Ishikawa (cell line): Measurements from ENCODE around the gene DPP4.

Source experiments
- CEBPB ChIP-seq: IDR thresholded peaks from 2 replicates; pipeline ENCODE4 v1.6.1; 2012
- CREB1 ChIP-seq: IDR thresholded peaks from 2 replicates; pipeline ENCODE4 v1.6.1; 2012; ENCODE audit warnings: low read depth
- EGR1 ChIP-seq: IDR thresholded peaks from 2 replicates; pipeline ENCODE4 v1.6.1; 2012
- EP300 ChIP-seq: IDR thresholded peaks from 2 replicates; pipeline ENCODE4 v1.6.1; 2012; ENCODE audit warnings: borderline replicate concordance
- FOXM1 ChIP-seq: IDR thresholded peaks from 2 replicates; pipeline ENCODE4 v1.6.1; 2012; ENCODE audit warnings: low read depth, borderline replicate concordance
- NFIC ChIP-seq: IDR thresholded peaks from 2 replicates; pipeline ENCODE4 v1.6.1; 2012
- RAD21 ChIP-seq: IDR thresholded peaks from 2 replicates; pipeline ENCODE4 v1.6.1; 2012; ENCODE audit warnings: low read depth
- TAF1 ChIP-seq: IDR thresholded peaks from 2 replicates; pipeline ENCODE4 v1.6.1; 2012; ENCODE audit warnings: low read depth, mild to moderate bottlenecking
- TCF12 ChIP-seq: IDR thresholded peaks from 2 replicates; pipeline ENCODE4 v1.6.1; 2012; ENCODE audit warnings: low read depth
- TEAD4 ChIP-seq: IDR thresholded peaks from 2 replicates; pipeline ENCODE4 v1.6.1; 2012
- YY1 ChIP-seq: IDR thresholded peaks from 2 replicates; pipeline ENCODE4 v1.6.1; 2012; ENCODE audit warnings: low read depth
- ZBTB7A ChIP-seq: IDR thresholded peaks from 2 replicates; pipeline ENCODE4 v1.6.1; 2012; ENCODE audit warnings: low read depth
- TF ChIP-seq, protein P1 (sequence below): IDR thresholded peaks from 2 replicates; pipeline ENCODE4 v1.6.1; 2012; ENCODE audit warnings: low read depth, mild to moderate bottlenecking
- TF ChIP-seq, protein P2 (sequence below): IDR thresholded peaks from 2 replicates; pipeline ENCODE4 v1.6.1; 2012
- TF ChIP-seq, protein P3 (sequence below): IDR thresholded peaks from 2 replicates; pipeline ENCODE4 v1.6.1; 2012

DPP4 gene

DNA sequence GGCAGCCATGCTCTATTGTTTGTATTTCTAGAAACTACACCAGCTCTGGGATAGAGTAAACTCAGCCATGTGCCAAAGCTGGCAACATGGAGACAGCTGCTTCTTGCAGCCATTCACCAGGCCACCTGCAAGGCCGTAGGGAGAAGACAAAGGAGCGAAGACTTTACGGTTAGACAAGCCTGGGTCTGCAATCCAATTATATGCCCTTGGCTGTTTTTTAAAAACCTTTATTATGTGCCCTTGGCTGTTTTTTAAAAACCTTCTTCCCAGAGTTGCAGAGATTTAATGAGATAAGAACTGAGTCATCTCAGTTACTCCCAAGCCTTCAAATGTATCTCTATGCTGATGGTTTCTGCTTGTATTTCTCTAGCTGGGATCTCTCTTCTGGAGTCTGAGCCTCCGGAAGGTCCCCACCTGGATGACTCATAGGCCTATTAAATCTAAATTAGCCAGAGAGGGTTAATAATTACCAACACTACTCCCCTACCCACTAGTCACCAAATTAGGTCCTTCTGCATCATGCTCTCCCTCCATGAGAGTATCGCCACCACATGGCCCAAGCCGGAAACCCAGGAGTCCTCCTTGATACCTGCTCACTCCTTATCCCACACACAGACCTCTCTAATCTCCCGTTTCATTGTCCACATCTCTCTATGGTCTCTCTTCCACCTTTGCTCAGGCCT, 17.5 kb upstream of the DPP4 start:
- TF ChIP-seq EGR1, result no peak
- no peak for TF ChIP-seq ZBTB7A
- TF ChIP-seq CEBPB, result no peak
- no peak for TF ChIP-seq TEAD4
- TF ChIP-seq, protein P1, sequence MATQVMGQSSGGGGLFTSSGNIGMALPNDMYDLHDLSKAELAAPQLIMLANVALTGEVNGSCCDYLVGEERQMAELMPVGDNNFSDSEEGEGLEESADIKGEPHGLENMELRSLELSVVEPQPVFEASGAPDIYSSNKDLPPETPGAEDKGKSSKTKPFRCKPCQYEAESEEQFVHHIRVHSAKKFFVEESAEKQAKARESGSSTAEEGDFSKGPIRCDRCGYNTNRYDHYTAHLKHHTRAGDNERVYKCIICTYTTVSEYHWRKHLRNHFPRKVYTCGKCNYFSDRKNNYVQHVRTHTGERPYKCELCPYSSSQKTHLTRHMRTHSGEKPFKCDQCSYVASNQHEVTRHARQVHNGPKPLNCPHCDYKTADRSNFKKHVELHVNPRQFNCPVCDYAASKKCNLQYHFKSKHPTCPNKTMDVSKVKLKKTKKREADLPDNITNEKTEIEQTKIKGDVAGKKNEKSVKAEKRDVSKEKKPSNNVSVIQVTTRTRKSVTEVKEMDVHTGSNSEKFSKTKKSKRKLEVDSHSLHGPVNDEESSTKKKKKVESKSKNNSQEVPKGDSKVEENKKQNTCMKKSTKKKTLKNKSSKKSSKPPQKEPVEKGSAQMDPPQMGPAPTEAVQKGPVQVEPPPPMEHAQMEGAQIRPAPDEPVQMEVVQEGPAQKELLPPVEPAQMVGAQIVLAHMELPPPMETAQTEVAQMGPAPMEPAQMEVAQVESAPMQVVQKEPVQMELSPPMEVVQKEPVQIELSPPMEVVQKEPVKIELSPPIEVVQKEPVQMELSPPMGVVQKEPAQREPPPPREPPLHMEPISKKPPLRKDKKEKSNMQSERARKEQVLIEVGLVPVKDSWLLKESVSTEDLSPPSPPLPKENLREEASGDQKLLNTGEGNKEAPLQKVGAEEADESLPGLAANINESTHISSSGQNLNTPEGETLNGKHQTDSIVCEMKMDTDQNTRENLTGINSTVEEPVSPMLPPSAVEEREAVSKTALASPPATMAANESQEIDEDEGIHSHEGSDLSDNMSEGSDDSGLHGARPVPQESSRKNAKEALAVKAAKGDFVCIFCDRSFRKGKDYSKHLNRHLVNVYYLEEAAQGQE, result no peak
- TF ChIP-seq RAD21, result peak; percentile 26; the same call in 1 of the 2 replicates
- no peak for TF ChIP-seq TCF12

DNA sequence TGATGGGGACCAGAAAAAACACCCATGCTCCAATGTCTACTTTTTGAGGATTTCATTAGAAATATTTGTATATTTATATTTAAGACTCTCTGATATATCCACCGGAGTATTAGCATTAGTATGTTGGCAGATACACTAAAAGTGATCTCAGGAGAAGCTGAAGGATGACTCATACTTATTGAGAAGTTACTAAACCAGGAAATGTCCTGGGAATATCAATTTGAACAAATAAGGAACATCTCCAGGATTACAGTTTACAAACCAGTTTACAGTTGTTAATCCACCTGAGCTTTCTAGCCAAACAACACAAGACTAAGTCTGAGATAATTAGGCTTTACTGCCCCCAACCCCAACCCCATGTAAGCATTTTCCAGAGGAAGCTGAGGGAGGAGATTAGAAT, 16.1 kb upstream of the DPP4 start:
- TF ChIP-seq YY1, result no peak
- no peak for TF ChIP-seq RAD21
- TF ChIP-seq, protein P2, sequence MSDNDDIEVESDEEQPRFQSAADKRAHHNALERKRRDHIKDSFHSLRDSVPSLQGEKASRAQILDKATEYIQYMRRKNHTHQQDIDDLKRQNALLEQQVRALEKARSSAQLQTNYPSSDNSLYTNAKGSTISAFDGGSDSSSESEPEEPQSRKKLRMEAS, result no peak
- TF ChIP-seq, protein P3, sequence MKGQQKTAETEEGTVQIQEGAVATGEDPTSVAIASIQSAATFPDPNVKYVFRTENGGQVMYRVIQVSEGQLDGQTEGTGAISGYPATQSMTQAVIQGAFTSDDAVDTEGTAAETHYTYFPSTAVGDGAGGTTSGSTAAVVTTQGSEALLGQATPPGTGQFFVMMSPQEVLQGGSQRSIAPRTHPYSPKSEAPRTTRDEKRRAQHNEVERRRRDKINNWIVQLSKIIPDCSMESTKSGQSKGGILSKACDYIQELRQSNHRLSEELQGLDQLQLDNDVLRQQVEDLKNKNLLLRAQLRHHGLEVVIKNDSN, result no peak
- TF ChIP-seq TCF12, result no peak
- TF ChIP-seq CREB1, result no peak
- no peak for TF ChIP-seq TEAD4
- no peak for TF ChIP-seq TAF1
- no peak for TF ChIP-seq CEBPB
- TF ChIP-seq ZBTB7A, result no peak
- TF ChIP-seq FOXM1, result no peak

DNA sequence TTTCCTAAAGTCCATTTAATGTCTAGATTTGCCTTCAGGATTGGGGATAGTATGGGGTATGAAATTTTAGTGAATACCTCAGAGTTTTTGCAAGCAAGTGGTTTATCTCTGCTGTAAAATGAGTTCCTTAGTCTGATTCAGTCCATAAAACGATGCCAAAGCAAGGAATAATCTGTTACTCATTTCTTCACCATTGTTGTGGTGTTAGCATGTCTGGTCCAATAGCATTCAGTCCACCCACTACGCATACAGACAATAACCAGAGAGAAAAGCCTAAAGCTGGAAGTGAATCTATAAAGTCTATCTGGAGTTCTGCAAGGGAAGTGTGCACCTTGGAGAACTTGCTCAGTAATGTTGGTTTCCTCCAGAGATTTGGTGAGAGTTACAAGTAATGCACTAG, 12.9 kb upstream of the DPP4 start:
- TF ChIP-seq FOXM1 (no peak), EP300 (no peak), TEAD4 (no peak), TAF1 (no peak)

DNA sequence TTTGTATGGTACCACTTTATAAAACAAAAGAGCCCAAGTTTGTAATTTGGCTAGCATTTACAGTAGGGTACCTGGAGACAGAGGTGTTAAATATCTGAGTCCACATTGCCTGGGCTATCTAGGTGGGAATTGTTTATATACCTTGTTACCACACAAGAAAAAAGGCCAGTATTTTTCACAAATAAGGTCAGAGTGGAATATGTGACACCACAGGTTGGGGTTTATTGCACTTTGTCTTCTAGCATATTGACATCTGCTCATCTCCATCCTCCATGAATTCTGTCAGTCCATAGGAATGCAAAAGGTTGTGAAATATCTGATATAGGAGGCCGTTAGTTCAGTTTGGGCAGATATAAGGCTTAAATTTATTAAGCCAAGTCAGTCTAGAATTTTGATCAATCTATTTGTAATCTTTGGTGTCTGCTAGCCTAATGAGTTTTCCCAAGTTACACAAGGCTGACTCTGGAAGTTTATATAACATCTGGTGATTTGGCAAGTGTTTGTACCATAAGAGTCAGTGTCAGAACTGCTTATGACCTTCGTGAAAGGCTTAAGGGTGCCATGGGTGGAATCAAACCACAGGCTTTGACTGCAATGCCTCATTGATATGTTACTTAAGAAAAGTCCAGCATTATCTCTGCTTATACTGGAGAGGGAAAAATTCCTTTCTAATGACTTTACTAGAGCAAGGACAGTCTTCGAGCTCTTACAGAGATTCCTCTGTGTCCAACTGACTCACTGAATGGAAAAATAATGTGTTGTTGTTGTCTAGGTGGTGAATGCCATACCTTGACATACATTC, 11.3 kb upstream of the DPP4 start:
- TF ChIP-seq, protein P3, result no peak
- no peak for TF ChIP-seq EP300
- no peak for TF ChIP-seq TCF12
- TF ChIP-seq NFIC, result no peak
- TF ChIP-seq, protein P2, result no peak
- no peak for TF ChIP-seq CREB1
- TF ChIP-seq CEBPB, result no peak
- TF ChIP-seq EGR1, result no peak

DNA sequence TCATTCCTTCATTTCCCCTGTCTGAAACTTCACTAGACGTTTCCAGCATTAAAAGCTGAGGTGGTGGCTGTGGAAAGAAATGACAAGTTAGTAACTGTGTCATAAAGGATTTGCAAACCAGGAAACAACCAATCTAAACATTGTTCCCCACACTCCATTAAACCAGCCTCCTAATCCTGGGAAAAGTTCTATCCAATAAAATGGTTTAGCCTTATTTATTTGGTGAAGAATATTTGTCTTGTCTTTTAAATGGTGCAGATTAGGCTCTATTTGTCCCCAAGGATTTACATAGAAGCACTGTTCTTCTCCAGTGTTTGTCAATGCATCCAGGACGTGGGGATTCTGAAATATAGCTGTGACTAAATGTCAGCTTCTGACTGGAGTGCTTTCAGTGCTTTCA, 10.5 kb upstream of the DPP4 start:
- no peak for TF ChIP-seq TCF12
- TF ChIP-seq TAF1, result no peak
- TF ChIP-seq TEAD4, result no peak
- TF ChIP-seq EP300, result no peak
- TF ChIP-seq CEBPB, result no peak
- no peak for TF ChIP-seq YY1
- TF ChIP-seq EGR1, result no peak
- TF ChIP-seq, protein P3, result no peak
- TF ChIP-seq ZBTB7A, result no peak
- TF ChIP-seq, protein P1, result no peak
